Measurements from ENCODE around the gene JAGN1. TPM values are rescaled to one million over a fixed set of nuclear protein-coding genes. Genes with fewer than 3 reads are reported as not detected.
"Not testable (repeated sequence)": the region's sequence is repeated elsewhere in the genome, so short reads cannot be mapped to it uniquely, and the experiment has no call there.

JAGN1 gene
- total RNA-seq, 4 donors from 2014 or later: 24.7 to 40.8 (median 33.3) TPM

- peaks cover 7 to 43% (median 8%) of the 10 kb centered on the region in 3 donors for H3K36me3 ChIP-seq
- WGBS, 2 donors: 80 to 95% methylated on average over 5 of the region's 5 CpGs
- H3K9me3 ChIP-seq: no peaks in the 10 kb centered on the region
- no peak overlapping the region for H3K4me3 ChIP-seq
- DNase-seq: no peak
- no peak overlapping the region for H3K27ac ChIP-seq
- H3K27me3 ChIP-seq: no peaks in the 10 kb centered on the region
- peaks cover 13 to 42% (median 29%) of the 10 kb centered on the region in 3 donors for H3K4me1 ChIP-seq
- TF ChIP-seq POLR2A (IDR thresholded peaks at IDR 0.05) (no peak), CTCF (IDR thresholded peaks at IDR 0.05) (no peak)
- intact Hi-C loops (cut with DNase I): no loop called here
These were observed 45.6 kb downstream of the JAGN1 start for GRCh38 chr3:9935966-9936510.

- H3K36me3 ChIP-seq: peaks cover 8 to 48% (median 10%) of the 10 kb centered on the region in 3 donors
- 94 to 97% methylated on average over 7 to 11 of the region's 13 CpGs for WGBS, 2 donors
- peaks cover 13 to 30% (median 21%) of the 10 kb centered on the region in 3 donors for H3K4me1 ChIP-seq
- intact Hi-C loops (cut with DNase I): no loop called here
- no peak for TF ChIP-seq CTCF (IDR thresholded peaks at IDR 0.05)
- TF ChIP-seq POLR2A (IDR thresholded peaks at IDR 0.05): no peak
- no peak overlapping the region for H3K4me3 ChIP-seq
- H3K27me3 ChIP-seq: no peaks in the 10 kb centered on the region
- no peak for DNase-seq
- H3K27ac ChIP-seq: no peak overlapping the region
- H3K9me3 ChIP-seq: no peaks in the 10 kb centered on the region
These were observed 47.3 kb downstream of the JAGN1 start for GRCh38 chr3:9937486-9938238.

DNA sequence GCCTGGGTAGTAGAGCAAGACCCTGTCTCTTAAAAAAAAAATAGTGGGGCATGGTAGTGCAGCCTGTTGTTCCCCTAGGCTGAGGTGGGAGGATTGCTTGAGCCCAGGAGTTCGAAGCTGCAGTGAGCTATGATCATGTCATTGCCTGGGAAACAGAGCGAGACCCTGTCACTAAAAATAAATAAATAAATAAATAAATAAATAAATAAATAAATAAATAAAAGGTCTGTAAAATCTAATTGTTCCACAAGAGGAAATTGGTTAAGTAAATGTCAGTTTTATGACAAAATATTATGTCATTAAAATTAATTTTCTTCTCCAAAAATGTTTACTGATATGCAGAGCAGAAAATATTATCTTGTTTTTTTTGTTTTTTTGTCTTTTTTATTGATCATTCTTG is 48.6 kb downstream of the JAGN1 start:
- WGBS, 2 donors: 83 to 86% methylated on average over 2 of the region's 2 CpGs
- peaks cover 8 to 61% (median 10%) of the 10 kb centered on the region in 3 donors for H3K36me3 ChIP-seq
- no peaks in the 10 kb centered on the region for H3K27me3 ChIP-seq
- no peak overlapping the region for H3K27ac ChIP-seq
- H3K4me1 ChIP-seq: peaks cover 13 to 22% (median 21%) of the 10 kb centered on the region in 3 donors
- H3K4me3 ChIP-seq: no peak overlapping the region
- TF ChIP-seq CTCF (IDR thresholded peaks at IDR 0.05): no peak
- no peak for TF ChIP-seq POLR2A (IDR thresholded peaks at IDR 0.05)
- H3K9me3 ChIP-seq: no peaks in the 10 kb centered on the region
- intact Hi-C loops (cut with DNase I): no loop called here
- DNase-seq: no peak

DNA sequence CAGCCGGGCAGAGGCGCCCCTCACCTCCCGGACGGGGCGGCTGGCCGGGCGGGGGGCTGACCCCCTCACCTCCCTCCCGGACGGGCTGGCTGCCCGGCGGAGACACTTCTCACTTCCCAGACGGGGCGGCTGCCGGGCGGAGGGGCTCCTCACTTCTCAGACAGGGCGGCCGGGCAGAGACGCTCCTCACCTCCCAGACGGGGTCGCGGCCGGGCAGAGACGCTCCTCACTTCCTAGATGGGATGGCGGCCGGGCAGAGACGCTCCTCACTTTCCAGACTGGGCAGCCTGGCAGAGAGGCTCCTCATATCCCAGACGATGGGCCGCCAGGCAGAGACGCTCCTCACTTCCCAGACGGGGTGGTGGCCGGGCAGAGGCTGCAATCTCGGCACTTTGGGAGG is 49.5 kb downstream of the JAGN1 start:
- not testable (repeated sequence) for DNase-seq, H3K9me3 ChIP-seq, H3K27ac ChIP-seq, H3K4me3 ChIP-seq, H3K27me3 ChIP-seq
- peaks cover 8 to 66% (median 10%) of the 10 kb centered on the region in 3 donors for H3K36me3 ChIP-seq
- no CpG with 5 or more reads among the region's 32 CpGs for WGBS, 2 donors
- H3K4me1 ChIP-seq: peaks cover 6 to 13% (median 13%) of the 10 kb centered on the region in 3 donors
- intact Hi-C loops (cut with DNase I): loop anchor here (10.0 kb wide), 1 partner anchor 75 kb away; no protein-coding TSS in a partner anchor

- no peak for TF ChIP-seq CTCF (IDR thresholded peaks at IDR 0.05)
- TF ChIP-seq POLR2A (IDR thresholded peaks at IDR 0.05): no peak
- H3K4me3 ChIP-seq: no peak overlapping the region
- H3K27me3 ChIP-seq: no peaks in the 10 kb centered on the region
- no peak overlapping the region for H3K27ac ChIP-seq
- H3K4me1 ChIP-seq: peaks cover 0 to 10% (median 5%) of the 10 kb centered on the region in 3 donors
- intact Hi-C loops (cut with DNase I): loop anchor here (10.0 kb wide), 1 partner anchor 74 kb away; no protein-coding TSS in a partner anchor
- H3K9me3 ChIP-seq: no peaks in the 10 kb centered on the region
- peaks cover 8 to 60% (median 10%) of the 10 kb centered on the region in 3 donors for H3K36me3 ChIP-seq
- WGBS, 2 donors: 88 to 95% methylated on average over 9 of the region's 10 CpGs
- no peak for DNase-seq
These were observed 50.3 kb downstream of the JAGN1 start for GRCh38 chr3:9940746-9941145.
